Stimulated activated CD4-positive, alpha-beta T cell treated with anti-CD3 and anti-CD28 coated beads, TNF-alpha, amount 100 ng/mL, for 4 hours (primary cell): ENCODE results near the gene PIP4K2A.

Experiments
- DNase-seq, 3 experiments: peaks; one replicate each; pipeline ENCODE4 v3.0.0-alpha.2; 2020; ENCODE audit warnings: low read depth in 3 of 3

The PIP4K2A gene

DNA sequence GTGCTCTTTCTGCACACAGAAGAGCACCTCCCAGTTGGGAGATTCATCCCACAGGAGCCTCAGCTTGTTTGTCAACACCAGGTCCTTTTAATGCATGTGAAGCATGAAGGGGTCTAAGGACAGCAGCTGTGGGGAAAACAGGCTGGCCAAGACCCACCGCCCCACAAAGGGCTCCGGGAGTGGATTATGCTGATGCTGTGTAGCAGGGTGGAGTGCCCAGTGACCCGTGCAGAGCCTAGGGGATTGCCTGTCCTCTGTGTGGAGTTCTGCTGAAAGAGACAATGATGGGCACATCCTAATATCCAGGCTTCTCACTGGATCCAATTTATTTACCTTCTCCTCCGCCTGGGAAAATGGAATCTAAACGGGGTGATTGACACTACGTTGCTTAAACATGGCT is 74.0 kb downstream of the PIP4K2A start:
- DNase-seq, result no peak

DNA sequence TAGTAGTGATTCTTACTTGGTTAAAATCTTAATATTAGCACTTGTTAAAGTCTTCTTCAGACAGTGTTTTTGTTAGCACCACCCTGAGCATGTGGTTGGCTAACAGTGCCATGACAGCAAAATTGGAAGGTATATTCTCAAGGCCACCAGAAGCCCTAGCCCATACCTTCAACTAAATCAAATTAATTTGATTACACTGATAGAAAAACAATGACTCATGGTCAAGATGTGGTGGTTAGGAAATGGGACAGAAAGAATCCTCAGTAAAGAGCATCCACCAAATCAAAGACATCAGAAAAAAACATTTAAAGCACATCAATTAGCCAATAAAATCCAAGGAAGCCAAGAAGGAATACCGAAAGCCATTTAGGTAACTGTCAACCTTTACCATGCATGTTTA is 75.5 kb downstream of the PIP4K2A start:
- DNase-seq, result no peak

DNA sequence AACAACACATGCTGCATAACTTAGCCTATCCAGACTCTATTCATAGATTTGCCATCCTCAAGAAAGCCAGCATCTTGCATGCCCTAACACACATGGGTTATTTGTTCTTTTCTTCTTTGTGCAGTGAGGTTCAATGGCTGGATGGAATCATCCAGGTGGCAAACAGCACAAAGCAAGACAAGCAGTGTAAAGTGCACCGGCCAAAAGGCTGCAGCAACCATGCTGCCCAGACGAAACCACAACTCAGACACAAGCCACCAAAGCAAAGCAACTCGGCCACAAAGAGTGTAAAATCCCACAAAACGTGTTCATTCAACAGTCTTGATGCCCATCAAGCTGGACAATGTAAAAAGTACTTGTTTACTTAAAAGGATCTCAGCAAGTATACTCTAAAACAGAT is 76.9 kb downstream of the PIP4K2A start:
- DNase-seq, result no peak

DNA sequence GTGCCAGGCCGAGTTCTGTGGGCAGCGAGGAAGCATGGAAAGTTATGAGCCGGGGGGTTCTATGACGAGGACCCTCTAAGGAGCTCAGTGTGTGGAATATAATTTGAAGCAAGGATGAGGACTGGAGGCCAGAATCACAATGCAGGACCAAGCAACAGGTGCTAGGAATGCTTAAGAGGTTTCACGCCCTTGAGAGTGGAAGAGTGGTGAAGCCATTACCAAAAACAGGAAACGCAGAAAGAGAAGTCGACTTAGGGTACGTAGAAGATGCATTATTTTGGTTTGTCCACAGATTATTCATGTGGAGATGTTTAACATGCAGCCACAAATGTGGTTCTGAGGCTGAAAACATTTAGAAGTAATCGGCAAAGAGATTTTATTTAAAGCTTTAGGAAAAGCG is 78.7 kb downstream of the PIP4K2A start:
- DNase-seq, result no peak

DNA sequence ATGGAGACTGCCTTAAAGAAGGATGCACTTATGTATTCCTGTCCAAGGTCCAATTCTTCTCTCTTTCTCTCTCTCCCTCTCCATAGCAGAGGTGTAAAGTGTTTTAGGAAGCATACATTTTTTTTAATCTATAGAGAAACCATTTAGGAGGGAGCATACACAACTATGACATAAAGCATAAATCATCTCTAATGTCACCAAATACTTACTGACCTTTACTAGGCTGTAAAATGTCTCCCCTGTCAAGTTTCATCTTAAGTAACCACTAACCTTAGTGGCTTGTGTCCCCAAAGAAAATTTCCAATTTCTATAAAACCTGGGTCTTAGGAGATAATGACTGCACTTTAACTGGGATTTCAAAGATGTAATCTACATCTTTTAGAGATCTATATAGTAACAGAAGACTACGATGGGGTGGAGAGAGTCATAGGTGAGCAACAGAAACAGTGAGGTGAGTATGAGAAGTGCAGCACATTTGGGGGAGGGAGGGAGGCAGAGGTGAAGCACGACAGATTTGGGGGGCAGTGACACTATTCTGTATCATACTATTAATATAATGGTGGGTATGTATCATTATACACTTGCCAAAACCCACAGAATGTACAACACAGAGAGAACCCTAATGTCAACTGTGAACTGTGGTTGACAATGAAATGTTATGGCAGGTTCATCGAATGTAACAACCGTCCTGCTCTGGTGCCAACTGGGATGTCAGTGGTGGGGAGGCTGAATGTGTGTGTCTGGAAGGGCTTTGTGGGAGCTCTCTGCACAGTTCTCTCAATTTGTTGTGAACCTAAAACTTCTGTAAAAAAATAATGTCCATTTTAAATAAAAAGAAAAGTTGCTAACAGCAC is 79.5 kb downstream of the PIP4K2A start:
- DNase-seq, result no peak

DNA sequence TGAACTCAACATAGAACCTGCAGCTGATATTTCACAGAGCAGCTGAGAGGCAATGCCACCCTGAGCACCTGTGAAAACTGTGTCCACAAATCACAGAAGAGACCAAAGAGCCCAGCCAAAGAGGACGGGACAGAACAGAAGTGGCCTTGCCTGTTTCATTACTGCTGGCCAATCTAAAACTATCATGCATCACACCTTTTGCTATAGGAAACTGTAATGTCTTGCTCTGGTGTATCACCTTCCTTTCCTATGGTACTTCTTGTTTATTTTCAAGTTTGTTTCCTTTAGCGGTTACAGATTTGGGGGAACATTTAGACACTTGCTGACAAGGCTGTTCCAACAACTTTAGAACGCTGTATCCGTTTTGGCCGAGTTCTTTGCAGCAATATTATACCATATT is 80.3 kb downstream of the PIP4K2A start:
- no peak for DNase-seq

DNA sequence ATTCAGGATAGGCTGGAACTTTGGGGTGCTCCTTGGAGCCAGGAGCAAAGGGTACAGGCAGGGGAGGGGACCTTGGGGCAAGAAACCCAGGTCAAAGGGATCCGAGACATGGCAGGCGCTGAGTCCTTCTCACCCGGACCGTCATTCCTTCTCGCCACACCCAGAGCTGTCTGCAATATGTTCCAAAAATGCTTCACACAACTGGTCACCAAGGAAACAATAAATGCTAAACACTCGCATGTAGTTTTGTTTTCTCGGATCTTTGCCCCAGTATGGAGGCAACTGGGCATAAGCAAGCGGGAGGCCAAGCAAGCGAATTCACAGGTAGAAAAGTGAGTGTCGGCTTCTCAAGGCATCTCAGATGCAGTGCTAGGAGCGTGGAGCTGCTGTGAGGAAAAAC is 80.8 kb downstream of the PIP4K2A start:
- no peak for DNase-seq

DNA sequence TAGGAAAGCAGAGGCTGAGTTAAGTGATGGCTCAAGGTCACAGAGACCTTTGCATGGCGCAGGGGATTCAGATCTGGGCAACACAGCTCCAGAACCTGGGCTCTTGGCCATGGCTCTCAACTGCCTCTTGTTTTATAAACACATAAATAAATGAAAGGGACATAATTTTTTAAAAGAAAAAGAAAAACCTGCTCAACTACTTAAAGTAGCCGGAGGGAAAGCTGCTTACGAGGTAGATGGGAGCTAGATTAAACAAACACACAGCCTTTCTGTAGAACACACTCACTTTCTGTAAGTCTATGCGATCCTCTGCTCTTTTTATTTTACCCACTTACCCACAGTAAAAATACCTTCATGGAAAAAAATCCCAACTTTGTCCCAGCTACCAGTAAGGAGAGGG is 81.3 kb downstream of the PIP4K2A start:
- no peak for DNase-seq

DNA sequence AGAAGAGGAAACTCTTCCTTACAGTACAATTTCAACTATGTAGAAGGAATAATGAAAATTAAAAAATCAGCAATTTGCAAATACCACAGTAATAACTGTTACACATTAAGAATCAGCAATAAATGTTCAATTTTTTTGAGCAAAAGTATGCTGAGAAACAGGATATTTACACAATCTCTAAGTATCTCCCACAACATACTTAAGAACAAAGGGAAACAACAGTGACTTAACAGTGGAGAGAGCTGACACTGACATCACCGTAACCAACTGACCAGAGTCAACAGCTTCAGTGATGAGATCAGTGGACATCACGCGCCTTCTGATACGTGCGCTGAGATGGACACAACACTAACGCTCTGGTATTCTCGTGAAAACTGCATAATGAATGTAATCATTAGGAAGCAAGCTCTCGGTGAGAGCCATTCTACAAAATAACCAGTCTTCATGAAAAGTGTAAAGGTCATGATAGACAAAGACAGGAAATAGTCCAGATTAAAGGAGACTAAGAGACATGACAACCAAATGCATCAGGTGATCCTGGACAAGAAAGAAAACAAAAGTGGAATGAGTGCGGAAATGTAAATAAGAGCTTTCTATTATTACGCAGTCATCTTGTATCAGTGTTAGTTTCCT is 82.6 kb downstream of the PIP4K2A start:
- no peak for DNase-seq

DNA sequence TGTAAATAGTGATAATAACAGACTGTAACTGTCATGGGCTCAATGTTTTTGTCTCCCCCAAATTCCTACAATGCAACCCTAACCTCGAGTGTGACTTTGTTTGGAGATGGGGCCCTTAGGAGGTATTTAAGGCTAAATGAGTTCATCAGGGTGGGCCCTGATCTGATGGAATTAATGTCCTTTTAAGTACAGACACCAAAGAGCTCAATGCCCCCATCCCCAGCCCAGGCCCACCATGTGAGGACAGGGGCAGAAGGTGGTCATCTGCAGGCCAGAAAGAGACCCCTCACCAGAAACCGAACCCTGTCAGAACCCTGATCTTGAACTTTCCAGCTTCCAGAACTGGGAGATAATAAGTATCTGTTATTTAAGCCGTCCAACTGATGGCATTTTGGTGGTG is 83.2 kb downstream of the PIP4K2A start:
- DNase-seq, result no peak

DNA sequence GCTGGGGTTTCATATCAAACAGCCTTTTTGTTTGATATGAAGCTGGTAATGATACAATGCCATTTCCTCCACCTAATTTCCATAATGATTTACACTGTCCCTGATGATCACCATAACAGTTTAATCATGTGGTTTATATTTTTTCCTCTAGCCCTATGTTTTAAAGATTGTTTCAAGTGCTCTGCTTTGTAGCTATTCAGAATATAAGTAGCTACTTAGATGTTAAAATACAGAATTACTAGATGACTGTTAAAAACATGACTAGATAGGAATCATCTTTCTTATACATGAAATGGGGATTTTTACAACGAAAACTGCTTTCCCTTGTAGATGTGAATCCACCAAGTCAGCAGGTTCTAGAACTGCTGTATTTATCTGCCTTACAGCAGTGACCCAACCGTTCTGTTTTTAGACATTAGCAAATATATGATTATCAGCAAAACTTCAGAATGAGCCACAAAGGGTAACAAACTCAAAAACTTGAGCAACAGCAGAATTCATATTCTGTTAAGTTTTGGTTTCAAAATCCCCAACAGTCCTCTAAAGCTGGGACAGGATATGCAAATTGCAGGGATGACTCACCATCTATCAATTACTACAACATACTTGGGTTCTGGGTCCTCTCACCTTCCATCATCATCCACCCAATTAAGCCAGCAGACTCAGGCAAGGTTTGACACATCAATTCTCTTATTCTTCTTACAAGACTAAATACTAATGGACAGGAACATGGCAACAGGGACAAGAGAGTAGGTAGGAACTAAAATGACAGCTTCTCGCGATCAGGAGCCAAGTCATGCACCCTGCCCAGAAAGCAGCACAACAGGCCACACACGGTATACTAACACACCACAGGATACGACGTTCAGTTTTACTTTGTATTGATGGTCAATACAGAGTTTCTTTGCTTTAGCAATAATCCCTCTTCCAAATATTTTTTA is 83.9 kb downstream of the PIP4K2A start:
- peak in 1 of 3 experiments; percentile 24 for DNase-seq

DNA sequence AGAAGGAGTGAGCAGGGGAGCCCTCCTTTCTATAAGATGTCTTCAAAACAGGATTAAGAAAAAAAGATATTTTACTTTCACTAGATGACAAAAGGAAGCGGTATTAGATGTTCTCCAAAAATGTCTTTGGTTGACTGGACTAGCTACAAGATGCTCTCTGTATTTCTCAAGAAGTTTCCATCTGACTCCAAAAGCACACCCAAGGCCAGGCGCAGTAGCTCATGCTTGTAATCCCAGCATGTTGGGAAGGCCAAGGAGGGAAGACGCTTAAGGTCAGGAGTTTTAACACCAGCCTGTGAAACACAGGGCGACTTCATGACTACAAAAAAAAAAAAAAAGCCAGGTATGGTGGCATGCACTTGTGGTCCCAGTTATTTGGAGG is 84.5 kb downstream of the PIP4K2A start:
- no peak for DNase-seq

DNA sequence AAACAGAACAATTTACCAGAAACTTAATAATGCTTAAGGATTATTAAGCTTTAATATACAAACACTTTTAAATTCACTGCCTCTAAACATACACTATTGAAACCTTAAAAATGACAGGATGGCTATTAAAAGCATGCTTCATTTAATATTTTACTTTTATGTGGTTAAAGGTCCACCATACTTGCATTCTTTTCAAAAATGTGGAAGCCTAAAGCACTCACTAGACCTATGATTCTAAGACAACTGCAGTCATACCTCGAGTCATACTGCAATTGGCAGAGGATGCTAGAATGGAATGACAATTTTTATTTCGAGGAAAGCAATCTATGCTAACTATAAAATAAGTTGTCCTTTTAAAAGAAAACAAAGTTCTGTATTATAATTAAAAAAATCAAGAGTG is 85.3 kb downstream of the PIP4K2A start:
- no peak for DNase-seq

DNA sequence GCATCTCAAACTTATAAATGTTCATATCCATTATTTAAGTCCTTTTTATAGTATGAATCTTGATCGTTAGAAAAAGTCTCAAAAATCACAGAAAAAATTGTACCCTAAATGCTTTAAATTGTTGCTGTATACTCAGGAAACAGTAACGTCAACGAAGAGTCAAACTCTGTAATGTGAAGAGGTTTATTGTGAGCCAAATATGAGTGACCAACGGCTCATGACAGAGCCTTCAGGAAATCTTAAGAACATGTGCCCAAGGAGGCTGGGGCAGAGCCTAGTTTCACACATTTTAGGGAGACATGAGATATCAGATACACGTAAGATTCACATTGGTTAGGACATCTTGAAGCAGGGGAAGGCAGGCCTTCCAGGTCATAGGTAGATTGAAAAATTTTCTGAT is 86.1 kb downstream of the PIP4K2A start:
- no peak for DNase-seq

DNA sequence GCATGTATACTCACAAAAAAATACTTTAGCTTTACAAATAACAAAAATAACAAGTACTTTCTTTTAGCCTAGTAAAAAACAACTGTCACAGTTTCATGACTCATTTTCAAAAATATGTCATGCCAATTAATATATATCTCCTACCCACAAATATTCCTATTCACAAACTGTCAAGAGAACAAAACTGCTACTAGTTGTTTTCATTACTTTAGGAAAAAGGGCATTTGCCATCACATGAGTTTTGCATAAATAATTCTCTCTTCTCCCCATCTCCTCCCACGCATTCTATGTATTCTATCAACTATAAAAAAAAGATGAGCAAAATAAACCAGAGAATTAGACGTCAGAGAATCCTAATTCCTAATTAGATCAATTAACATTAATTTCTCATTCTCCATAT is 87.6 kb downstream of the PIP4K2A start:
- no peak for DNase-seq

DNA sequence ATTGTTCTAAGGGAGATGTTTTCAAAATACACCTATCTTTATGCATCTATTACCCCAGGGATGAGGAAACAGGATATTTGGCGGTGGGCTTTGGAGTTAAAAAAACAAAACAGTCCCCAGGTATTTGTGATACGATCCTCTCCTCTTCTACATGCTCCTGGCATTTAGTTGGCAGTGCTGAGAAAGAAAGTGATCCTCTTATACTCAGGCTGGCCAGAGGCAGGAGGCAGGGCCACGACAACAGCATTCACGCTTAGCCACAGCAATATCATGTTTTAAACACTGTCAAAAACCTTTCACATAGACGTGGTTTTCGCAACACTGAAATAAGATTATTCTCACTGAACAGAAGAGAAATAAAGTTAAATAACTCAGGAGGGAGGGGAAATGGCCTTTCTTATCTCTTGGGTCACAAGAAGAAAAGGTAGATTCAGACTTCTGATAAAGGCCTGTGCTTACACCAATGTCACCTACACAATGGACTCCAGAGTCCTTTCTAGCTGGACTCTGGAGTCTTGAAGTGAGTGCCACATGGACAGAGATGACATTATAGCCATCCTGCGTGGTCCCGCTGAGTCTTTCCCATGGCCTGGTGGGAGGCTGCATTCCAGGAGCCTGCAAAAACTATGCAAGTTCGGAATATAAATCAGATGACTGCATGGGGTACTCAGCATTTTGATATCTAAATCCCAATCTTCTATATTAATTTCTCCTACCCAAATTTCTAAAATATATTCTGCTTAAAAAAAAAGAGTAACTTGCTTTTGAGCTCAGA is 88.7 kb downstream of the PIP4K2A start:
- no peak for DNase-seq

DNA sequence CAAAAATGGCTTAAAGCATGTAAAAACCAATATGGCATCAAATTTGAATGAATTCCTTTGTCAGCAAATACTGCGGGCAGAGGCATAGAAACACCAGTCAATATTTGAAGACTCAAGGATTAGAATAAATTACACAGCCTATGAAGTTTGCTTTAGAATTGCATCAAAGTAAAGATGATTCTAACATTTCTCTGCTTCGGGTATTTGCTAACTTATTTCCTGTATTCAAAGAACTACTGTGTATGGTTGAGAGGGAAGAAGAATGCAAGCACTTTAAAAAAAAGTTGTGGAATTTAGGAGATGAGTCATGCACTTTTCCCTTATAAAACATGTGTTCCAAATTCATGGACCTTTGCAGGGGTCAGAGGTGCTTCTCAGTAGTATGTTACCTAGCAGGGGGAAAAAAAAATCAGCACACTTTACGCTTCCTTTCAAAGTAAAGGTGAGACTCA is 90.1 kb downstream of the PIP4K2A start:
- DNase-seq, result no peak

DNA sequence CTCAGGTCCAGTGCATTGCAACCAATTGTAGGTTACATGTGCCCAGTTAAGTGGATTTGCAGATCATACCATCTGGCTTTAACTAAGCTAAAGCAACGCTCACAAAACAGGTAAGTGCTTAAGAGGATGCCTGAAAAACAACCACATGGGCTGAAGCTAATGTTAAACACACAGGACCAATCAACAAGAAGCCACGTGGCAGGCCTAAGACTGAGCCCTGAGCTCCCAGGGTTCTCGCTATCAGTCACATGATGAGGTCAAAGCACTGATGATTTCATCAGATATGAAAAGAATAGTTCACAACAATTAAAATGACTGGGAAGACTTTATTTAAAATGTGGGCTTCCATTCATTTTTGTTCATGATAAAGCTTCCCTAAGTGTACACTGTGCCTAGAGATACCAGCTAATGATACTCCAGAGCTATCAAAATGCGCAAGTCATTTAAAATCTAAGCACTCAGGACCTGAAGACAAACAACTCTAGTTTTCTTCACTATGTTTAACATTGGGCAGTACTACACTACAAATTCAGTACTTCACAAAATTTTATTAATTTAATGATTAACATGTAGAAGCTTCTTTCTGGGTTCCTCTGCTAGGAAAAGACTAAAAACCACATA is 90.6 kb downstream of the PIP4K2A start:
- DNase-seq, result no peak

DNA sequence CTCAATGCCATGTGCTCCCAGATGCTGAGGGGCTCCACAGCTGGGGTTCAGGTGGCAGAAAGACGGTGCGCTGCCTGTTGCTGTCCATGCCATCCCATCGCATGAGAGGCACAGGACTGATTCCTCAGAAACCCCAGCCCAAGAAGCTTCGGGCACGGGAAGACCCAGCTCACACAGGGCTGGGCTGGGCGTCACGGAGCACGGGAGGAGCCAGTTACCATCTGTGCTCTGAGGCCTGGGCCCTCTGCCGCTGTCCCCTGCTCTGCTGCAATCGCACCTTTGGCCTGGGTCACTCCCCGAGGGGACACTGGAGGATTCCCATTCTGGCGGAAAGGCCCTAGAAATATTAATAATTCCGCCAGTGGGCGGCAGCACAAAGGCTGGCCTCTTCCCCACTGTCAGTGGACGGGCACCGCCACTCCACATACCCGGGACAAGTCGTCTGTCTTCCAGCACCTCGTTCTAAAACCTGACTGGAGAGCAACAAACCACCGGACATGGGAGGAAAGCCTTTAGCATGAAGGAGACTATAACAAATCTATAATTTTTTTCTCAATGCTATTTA is 92.1 kb downstream of the PIP4K2A start:
- DNase-seq, result no peak

DNA sequence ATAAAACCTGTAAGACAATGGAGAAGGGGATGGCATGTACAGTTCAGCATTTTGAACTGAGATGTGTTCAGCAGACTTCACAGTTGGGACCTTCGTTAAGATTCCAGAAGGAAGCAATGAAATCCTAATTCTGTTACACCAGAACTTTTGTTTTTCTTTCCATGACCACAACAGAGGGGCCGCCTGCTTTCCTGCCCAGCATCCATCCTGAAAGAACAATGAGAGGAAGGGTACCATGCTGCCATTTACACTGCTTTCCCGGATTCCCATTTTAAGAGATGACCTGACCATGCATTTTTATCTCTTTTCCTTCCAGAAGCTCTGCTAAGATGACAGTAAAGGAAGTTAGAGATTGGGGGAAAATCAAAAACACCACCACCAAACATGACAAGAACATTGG is 92.7 kb downstream of the PIP4K2A start:
- no peak for DNase-seq

DNA sequence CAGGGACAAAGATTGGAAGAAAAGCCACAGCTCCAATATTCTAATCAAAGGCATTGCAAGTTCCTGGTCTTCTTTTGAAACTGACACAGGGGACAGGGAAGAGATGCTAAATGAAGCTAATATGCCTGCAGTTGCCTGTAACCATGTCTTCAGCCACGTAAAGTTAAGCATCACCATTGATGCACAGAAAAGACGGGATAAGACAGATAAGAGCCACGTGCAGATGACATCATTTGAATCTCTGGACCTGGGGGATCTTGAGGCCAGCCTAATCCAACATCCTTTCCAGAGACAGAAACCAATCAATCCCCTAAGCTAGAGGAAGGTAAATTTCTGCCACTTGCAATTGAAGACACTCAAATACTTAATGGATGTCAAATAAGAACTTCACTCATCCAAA is 93.4 kb downstream of the PIP4K2A start:
- DNase-seq, result no peak
